Measurements from ENCODE around the gene SMG7.
"Not testable (repeated sequence)": the region's sequence is repeated elsewhere in the genome, so short reads cannot be mapped to it uniquely, and the experiment has no call there.

SMG7 gene, protein sequence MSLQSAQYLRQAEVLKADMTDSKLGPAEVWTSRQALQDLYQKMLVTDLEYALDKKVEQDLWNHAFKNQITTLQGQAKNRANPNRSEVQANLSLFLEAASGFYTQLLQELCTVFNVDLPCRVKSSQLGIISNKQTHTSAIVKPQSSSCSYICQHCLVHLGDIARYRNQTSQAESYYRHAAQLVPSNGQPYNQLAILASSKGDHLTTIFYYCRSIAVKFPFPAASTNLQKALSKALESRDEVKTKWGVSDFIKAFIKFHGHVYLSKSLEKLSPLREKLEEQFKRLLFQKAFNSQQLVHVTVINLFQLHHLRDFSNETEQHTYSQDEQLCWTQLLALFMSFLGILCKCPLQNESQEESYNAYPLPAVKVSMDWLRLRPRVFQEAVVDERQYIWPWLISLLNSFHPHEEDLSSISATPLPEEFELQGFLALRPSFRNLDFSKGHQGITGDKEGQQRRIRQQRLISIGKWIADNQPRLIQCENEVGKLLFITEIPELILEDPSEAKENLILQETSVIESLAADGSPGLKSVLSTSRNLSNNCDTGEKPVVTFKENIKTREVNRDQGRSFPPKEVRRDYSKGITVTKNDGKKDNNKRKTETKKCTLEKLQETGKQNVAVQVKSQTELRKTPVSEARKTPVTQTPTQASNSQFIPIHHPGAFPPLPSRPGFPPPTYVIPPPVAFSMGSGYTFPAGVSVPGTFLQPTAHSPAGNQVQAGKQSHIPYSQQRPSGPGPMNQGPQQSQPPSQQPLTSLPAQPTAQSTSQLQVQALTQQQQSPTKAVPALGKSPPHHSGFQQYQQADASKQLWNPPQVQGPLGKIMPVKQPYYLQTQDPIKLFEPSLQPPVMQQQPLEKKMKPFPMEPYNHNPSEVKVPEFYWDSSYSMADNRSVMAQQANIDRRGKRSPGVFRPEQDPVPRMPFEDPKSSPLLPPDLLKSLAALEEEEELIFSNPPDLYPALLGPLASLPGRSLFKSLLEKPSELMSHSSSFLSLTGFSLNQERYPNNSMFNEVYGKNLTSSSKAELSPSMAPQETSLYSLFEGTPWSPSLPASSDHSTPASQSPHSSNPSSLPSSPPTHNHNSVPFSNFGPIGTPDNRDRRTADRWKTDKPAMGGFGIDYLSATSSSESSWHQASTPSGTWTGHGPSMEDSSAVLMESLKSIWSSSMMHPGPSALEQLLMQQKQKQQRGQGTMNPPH

DNA sequence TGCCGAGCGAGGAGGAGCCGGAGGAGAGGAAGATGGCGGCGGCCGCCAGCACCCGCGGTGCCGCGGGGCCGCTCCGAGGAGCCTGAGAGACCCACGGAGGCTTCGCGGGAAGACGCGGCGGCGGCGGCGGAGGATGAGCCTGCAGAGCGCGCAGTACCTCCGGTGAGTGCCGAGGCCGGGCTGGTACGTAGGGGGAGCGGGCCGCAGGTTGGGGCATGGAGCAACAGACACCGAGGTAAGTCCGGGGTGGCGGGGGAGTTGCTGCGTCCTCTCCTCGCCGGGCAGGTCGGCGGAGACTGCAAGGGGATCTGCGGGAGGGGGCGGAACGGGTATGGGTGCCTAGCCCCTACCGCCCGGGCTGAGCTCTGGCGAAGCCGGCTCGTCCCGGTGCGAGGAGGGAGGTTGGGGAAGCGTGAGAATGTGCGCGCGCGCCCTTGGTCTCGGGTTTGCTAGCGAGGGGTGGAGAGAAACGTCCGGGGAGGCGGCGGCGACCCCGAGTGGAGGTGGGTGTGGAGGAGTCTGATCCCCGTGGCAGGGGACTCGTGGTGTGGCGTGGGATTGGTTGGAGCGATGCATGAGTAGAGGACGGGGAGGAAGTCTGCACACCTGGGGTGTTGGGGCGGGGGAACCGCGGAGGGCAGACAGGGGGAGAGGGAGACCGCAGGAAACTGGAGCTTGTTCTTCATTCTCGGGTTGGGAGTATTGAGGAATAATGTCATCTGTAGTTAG, at the start of gene SMG7:
Gene SMG7 (plus strand): TSS at position 12 of the 729 bp plus-strand sequence. CDS start 122 bp downstream, at position 134.
- DNase-seq (ENCODE audit: low read depth) = no peak
- TF ChIP-seq, protein P1, sequence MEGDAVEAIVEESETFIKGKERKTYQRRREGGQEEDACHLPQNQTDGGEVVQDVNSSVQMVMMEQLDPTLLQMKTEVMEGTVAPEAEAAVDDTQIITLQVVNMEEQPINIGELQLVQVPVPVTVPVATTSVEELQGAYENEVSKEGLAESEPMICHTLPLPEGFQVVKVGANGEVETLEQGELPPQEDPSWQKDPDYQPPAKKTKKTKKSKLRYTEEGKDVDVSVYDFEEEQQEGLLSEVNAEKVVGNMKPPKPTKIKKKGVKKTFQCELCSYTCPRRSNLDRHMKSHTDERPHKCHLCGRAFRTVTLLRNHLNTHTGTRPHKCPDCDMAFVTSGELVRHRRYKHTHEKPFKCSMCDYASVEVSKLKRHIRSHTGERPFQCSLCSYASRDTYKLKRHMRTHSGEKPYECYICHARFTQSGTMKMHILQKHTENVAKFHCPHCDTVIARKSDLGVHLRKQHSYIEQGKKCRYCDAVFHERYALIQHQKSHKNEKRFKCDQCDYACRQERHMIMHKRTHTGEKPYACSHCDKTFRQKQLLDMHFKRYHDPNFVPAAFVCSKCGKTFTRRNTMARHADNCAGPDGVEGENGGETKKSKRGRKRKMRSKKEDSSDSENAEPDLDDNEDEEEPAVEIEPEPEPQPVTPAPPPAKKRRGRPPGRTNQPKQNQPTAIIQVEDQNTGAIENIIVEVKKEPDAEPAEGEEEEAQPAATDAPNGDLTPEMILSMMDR (IDR thresholded peaks at IDR 0.05; ENCODE audit: low read depth, low read length, missing control alignments) = no peak
- H3K4me3 ChIP-seq (ENCODE audit: low read depth, low read length) = peak within 1 kb of the TSS; percentile 86

DNA sequence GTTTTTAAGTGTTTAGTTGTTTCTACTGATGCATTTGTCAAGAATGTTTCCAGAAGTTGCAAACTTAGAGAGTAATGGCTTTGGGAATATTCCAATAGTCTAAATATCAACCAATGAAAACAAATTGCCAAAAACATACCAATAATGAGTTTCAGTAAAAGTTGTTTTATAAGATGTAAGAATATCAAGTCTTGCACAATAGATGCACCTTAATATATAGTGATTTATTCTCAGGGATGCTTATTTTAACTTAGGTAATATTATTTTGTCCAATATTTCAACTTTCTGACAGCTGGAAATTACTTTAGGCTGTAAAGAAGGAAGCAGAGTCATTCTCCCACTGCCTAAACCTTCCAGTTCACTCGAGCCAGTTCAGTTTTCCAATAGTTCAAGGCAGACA, 48.8 kb upstream of the SMG7 start:
- H3K4me3 ChIP-seq (ENCODE audit: low read depth, low read length) = no peak overlapping the region
- TF ChIP-seq, protein P1 (IDR thresholded peaks at IDR 0.05; ENCODE audit: low read depth, low read length, missing control alignments) = no peak
- no peak for DNase-seq (ENCODE audit: low read depth)

DNA sequence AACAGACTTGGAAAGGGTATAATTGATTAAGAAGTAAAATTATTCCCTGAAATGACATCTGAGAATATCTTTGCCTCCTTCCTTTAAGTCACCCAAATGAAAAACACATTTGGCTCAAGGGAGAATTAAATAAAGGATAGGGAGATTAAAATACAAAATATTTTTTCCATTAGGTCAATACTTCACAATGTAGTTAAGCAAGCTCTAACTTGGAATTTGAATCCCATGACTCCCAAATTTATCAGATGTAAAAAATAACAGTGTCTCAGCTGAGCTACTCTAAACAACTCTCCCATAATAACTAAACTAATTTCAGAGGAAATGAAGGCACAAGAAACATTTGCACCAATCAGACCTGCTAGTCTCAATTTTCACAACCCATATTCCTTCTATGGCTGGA, 47.6 kb upstream of the SMG7 start:
- TF ChIP-seq, protein P1 (IDR thresholded peaks at IDR 0.05; ENCODE audit: low read depth, low read length, missing control alignments) = no peak
- no peak for DNase-seq (ENCODE audit: low read depth)
- no peak overlapping the region for H3K4me3 ChIP-seq (ENCODE audit: low read depth, low read length)

DNA sequence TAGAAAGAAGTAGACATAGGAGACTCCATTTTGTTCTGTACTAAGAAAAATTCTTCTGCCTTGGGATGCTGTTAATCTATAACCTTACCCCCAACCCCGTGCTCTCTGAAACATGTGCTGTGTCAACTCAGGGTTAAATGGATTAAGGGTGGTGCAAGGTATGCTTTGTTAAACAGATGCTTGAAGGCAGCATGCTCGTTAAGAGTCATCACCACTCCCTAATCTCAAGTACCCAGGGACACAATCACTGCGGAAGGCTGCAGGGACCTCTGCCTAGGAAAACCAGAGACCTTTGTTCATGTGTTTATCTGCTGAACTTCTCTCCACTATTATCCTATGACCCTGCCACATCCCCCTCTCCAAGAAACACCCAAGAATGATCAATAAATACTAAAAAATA, 44.7 kb upstream of the SMG7 start:
- DNase-seq (ENCODE audit: low read depth); H3K4me3 ChIP-seq (ENCODE audit: low read depth, low read length): not testable (repeated sequence)

DNA sequence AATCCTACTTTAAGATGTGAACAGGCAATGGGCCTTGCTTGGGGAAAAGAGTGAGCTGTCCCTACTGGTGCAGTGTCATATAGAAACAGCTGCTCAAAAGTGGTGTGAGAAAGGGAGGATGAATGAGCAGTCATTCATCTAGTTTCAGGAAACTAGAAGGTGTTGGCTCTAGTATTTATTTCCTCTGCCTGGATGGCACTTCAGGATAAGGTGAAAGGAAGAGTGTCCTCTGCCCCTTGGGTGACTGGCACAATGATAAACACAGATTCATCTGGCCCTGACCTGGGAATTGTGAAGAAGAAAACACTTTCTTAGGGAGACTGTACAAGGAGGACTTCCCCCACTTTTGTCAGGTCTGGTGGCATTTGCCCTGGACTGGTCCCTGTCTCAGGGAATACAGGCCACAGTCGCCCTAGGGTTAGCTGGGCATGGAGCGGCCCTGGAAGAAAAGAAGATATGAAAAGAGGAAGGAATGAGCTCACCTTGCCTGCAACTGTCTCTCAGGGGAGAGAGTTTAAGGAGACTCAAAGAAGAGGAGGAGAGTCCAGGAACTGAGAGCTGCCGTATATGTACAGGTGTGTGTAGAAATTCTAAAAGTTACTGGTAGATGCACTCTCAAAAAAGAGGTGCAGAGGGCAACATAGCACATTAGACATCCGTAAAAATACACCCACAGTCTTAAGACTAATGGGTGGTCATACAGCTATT, 40.3 kb upstream of the SMG7 start:
- TF ChIP-seq, protein P1 (IDR thresholded peaks at IDR 0.05; ENCODE audit: low read depth, low read length, missing control alignments) = no peak
- no peak for DNase-seq (ENCODE audit: low read depth)
- no peak overlapping the region for H3K4me3 ChIP-seq (ENCODE audit: low read depth, low read length)

DNA sequence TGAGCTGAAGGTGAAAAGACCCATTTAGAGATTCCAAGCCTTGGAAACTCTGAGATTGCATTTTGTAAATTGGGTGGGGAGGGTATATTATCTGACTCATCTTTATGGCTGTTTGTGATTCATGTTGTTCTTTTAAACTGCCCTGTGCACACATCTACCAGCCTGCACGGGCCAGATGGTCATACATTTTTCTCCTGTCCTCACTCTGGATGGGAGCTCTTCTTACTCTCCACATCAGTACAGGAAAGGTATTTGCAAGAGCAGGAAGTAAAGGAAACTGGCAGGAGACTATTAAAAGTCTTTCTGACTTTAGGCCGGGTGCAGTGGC, 39.8 kb upstream of the SMG7 start:
- DNase-seq (ENCODE audit: low read depth) = no peak
- no peak overlapping the region for H3K4me3 ChIP-seq (ENCODE audit: low read depth, low read length)
- TF ChIP-seq, protein P1 (IDR thresholded peaks at IDR 0.05; ENCODE audit: low read depth, low read length, missing control alignments) = no peak

Data from GM12864 (cell line).